Measurements from ENCODE around the gene NAV2. TPM values are rescaled to one million over a fixed set of nuclear protein-coding genes. Genes with fewer than 3 reads are reported as not detected.
A peak's percentile ranks its signal among the peaks of the same experiment; 100 is the strongest.

Gene NAV2
- total RNA-seq, 1 experiment from 2014 or later = 22.7 TPM

GRCh38 chr11:19931141-19931770, 218.6 kb downstream of the NAV2 start:
- Histone ChIP-seq H3K9me3 (ENCODE audit: control insufficient read depth, insufficient read depth, low read depth, low read length) (no peaks in the 10 kb centered on the region), H3K36me3 (ENCODE audit: control insufficient read depth, insufficient read depth, low read length) (no peaks in the 10 kb centered on the region), H3K27ac (ENCODE audit: low read length) (no peak overlapping the region), H3K4me3 (ENCODE audit: low read depth in 2 of 2, low read length in 2 of 2) (no peak overlapping the region; a peak in 1 of 4 replicates), H3K4me1 (ENCODE audit: control insufficient read depth, insufficient read depth, low read length) (no peaks in the 10 kb centered on the region), H3K27me3 (ENCODE audit: control insufficient read depth, insufficient read depth, low read length) (no peaks in the 10 kb centered on the region)
- BruUV-seq (replicated peaks) = no TSS peak
- in situ Hi-C loops (cut with HindIII; ENCODE audit: low pct_unique_long_range_greater_than_20kb, low sequenced_read_pairs) = no loop called here
- TF ChIP-seq, protein P1, sequence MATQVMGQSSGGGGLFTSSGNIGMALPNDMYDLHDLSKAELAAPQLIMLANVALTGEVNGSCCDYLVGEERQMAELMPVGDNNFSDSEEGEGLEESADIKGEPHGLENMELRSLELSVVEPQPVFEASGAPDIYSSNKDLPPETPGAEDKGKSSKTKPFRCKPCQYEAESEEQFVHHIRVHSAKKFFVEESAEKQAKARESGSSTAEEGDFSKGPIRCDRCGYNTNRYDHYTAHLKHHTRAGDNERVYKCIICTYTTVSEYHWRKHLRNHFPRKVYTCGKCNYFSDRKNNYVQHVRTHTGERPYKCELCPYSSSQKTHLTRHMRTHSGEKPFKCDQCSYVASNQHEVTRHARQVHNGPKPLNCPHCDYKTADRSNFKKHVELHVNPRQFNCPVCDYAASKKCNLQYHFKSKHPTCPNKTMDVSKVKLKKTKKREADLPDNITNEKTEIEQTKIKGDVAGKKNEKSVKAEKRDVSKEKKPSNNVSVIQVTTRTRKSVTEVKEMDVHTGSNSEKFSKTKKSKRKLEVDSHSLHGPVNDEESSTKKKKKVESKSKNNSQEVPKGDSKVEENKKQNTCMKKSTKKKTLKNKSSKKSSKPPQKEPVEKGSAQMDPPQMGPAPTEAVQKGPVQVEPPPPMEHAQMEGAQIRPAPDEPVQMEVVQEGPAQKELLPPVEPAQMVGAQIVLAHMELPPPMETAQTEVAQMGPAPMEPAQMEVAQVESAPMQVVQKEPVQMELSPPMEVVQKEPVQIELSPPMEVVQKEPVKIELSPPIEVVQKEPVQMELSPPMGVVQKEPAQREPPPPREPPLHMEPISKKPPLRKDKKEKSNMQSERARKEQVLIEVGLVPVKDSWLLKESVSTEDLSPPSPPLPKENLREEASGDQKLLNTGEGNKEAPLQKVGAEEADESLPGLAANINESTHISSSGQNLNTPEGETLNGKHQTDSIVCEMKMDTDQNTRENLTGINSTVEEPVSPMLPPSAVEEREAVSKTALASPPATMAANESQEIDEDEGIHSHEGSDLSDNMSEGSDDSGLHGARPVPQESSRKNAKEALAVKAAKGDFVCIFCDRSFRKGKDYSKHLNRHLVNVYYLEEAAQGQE (IDR thresholded peaks at IDR 0.05; ENCODE audit: insufficient read depth in 1 of 2, low read depth in 2 of 2, low read length in 1 of 2) = no peak
- no peak for TF ChIP-seq POLR2AphosphoS5 (IDR thresholded peaks at IDR 0.05; ENCODE audit: low read depth, low read length)
- no peak for TF ChIP-seq SIN3A (IDR thresholded peaks at IDR 0.05; ENCODE audit: borderline replicate concordance, insufficient read depth, low read depth, low read length)
- TF ChIP-seq, protein P2, sequence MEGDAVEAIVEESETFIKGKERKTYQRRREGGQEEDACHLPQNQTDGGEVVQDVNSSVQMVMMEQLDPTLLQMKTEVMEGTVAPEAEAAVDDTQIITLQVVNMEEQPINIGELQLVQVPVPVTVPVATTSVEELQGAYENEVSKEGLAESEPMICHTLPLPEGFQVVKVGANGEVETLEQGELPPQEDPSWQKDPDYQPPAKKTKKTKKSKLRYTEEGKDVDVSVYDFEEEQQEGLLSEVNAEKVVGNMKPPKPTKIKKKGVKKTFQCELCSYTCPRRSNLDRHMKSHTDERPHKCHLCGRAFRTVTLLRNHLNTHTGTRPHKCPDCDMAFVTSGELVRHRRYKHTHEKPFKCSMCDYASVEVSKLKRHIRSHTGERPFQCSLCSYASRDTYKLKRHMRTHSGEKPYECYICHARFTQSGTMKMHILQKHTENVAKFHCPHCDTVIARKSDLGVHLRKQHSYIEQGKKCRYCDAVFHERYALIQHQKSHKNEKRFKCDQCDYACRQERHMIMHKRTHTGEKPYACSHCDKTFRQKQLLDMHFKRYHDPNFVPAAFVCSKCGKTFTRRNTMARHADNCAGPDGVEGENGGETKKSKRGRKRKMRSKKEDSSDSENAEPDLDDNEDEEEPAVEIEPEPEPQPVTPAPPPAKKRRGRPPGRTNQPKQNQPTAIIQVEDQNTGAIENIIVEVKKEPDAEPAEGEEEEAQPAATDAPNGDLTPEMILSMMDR (IDR thresholded peaks at IDR 0.05) = no peak
- TF ChIP-seq TCF7L2 (IDR thresholded peaks at IDR 0.05; ENCODE audit: low read depth, low read length) = no peak
- DNase-seq (ENCODE audit: low read depth, low spot score) (no peak), ATAC-seq (no peak)
- POLR2A ChIA-PET = interaction anchor here (0.6 kb wide), 1 partner anchor 356 kb away, joined by 5 read pairs; no protein-coding TSS in a partner anchor
- intact Hi-C loops (cut with micrococcal nuclease; ENCODE audit: unreplicated experiment) = no loop called here
- CTCF ChIA-PET = no interaction called here

- in situ Hi-C loops (cut with HindIII; ENCODE audit: low pct_unique_long_range_greater_than_20kb, low sequenced_read_pairs) (no loop called here), intact Hi-C loops (cut with micrococcal nuclease; ENCODE audit: unreplicated experiment) (no loop called here)
- ChIA-PET POLR2A (no interaction called here), CTCF (no interaction called here)
- ATAC-seq (no peak), DNase-seq (ENCODE audit: low read depth, low spot score) (no peak)
- Histone ChIP-seq H3K36me3 (ENCODE audit: control insufficient read depth, insufficient read depth, low read length) (no peaks in the 10 kb centered on the region), H3K27ac (ENCODE audit: low read length) (no peak overlapping the region), H3K27me3 (ENCODE audit: control insufficient read depth, insufficient read depth, low read length) (no peaks in the 10 kb centered on the region), H3K4me1 (ENCODE audit: control insufficient read depth, insufficient read depth, low read length) (no peaks in the 10 kb centered on the region), H3K4me3 (ENCODE audit: low read depth in 2 of 2, low read length in 2 of 2) (peak overlapping the region in 1 of 2 experiments; percentile 5; a peak in 1 of 4 replicates), H3K9me3 (ENCODE audit: control insufficient read depth, insufficient read depth, low read depth, low read length) (no peaks in the 10 kb centered on the region)
- no TSS peak for BruUV-seq (replicated peaks)
- no peak for TF ChIP-seq POLR2AphosphoS5 (IDR thresholded peaks at IDR 0.05; ENCODE audit: low read depth, low read length)
- TF ChIP-seq, protein P2 (IDR thresholded peaks at IDR 0.05) = no peak
- no peak for TF ChIP-seq SIN3A (IDR thresholded peaks at IDR 0.05; ENCODE audit: borderline replicate concordance, insufficient read depth, low read depth, low read length)
Observed at GRCh38 chr11:19931771-19932369, 219.2 kb downstream of the NAV2 start.
